GM12873 (cell line): Measurements from ENCODE around the gene TBC1D4.

Source experiments
- CTCF ChIP-seq: IDR thresholded peaks from 2 replicates; pipeline ENCODE4 v1.5.1; 2012; ENCODE audit warnings: low read depth, mild to moderate bottlenecking, moderate library complexity, low read length, control low read depth; ENCODE audit not compliant: insufficient read depth; ENCODE audit errors: missing control alignments

Gene TBC1D4

DNA sequence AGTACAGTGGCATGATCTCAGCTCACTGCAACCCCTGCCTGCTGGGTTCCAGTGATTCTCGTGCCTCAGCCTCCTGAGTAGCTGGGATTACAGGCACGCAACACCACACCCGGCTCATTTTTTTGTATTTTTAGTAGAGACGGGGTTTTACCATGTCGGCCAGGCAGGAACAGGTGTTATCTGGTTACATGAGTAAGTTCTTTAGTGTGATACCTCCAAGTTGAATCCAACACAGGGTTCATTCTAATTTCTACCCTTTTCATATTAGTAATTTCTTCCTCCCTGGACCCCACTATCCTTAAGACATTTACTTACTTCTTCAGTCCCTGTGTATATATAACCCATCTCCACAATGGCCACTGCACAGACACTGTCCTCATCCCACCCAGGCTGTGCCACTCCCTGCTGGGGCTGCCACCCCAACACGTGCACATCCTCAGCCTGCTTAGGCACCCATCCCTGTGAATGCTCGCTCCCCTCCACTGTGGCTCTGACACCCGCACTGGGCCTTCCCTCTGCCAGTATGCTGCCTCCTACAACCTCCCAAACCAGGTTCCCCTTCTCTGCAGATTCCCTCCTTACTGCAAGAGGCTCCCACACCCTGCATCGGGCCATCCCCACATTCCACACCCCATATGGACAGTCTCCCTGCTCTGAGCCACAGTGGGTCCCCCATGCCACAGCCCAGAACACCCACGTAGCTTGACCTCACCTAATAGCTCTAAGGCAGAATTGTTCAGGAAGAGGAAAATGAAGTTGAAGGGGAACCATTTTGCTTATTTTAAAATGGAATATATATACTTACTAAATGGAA is 147.1 kb downstream of the TBC1D4 start:
- TF ChIP-seq CTCF: no peak

DNA sequence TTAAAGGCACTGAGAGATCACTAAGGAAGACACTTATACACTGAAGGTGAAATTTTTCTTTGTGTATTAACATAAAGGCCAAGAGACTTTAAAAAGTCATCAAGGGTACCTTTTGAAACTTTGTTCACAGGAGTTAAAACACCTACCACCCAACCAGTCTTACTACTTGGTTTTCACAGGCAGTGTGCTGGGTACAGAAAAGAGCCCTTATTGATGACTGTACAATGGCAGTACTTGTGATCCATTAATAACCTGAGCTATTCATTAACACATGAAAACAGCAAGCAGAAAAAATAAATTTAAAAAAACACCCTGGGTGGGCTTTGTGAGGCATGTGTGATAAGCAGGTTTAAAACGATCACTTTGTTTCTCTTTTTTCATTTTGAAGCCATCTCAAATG is 148.9 kb downstream of the TBC1D4 start:
- TF ChIP-seq CTCF: no peak

- TF ChIP-seq CTCF: no peak
These were observed 150.1 kb downstream of the TBC1D4 start for GRCh38 chr13:75331792-75332349.

- no peak for TF ChIP-seq CTCF
These were observed 151.2 kb downstream of the TBC1D4 start for GRCh38 chr13:75330770-75331169.

DNA sequence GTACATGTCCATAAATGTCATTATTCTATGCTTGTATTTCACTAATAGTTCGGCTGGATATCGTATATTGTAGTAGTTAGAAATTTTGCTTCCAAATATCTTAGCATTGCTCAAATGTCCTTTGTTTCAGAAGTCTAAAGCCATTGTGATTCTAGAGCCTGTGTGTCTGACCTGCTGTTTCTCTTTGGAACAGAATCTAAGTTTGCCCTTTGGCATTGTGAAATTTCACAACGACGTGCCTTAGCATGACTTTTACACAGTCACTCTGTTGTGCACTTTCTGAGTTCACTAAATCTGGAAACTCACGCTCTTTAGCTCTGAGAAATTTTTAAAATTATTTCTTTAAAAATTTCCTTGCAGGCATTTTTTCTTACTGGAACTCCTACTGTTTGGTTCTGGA is 152.2 kb downstream of the TBC1D4 start:
- no peak for TF ChIP-seq CTCF

DNA sequence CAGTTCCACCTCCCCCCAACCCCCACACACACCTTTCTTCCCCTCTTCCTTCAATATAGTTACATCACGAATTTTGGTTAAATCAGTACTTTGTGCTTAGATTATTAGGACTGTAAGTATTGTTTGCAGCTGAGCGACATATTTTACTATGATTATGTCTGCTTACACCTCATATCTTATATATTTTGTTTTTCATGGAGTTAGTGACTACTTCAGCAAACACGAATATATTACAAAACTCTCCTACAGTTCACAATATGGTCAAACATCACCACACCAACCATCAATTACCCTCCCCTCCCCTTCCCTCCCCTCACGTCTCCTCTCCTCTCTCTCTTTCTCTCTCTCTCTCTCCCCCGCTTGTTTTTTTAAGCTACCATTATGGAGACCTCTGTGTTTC is 152.9 kb downstream of the TBC1D4 start:
- TF ChIP-seq CTCF: no peak

GRCh38 chr13:75327135-75327510 is 154.8 kb downstream of the TBC1D4 start:
- TF ChIP-seq CTCF: no peak
